ENCODE data around the gene KRT16. TPM values are rescaled to one million over a fixed set of nuclear protein-coding genes. Genes with fewer than 3 reads are reported as not detected.

KRT16 gene
- polyA plus RNA-seq, 1 donor (not counting 4 experiments of a cell fraction or from before 2014, with no cell fraction given) = 1,851 TPM

- Histone ChIP-seq H3K36me3 (ENCODE audit: control insufficient read depth in 2 of 2, extremely low read depth in 1 of 2, insufficient read depth in 2 of 2, low read length in 2 of 2) (no peaks in the 10 kb centered on the region), H3K4me1 (ENCODE audit: control insufficient read depth, extremely low read depth, insufficient read depth, low read length) (peaks cover 47% of the 10 kb centered on the region), H2AFZ (ENCODE audit: control insufficient read depth, low read length) (no peak overlapping the region), H4K20me1 (ENCODE audit: control insufficient read depth, extremely low read depth, insufficient read depth, low read length) (no peaks in the 10 kb centered on the region), H3K9ac (ENCODE audit: control insufficient read depth, extremely low read depth, insufficient read depth, low read length) (no peak overlapping the region), H3K9me1 (ENCODE audit: control insufficient read depth, extremely low read depth, insufficient read depth, low read length) (no peaks in the 10 kb centered on the region), H3K79me2 (ENCODE audit: control insufficient read depth, insufficient read depth, low read length) (no peaks in the 10 kb centered on the region), H3K27ac (ENCODE audit: control insufficient read depth, insufficient read depth, low read length) (no peak overlapping the region), H3K9me3 (ENCODE audit: control insufficient read depth, low read depth, low read length) (no peaks in the 10 kb centered on the region), H3K4me2 (ENCODE audit: control insufficient read depth, extremely low read depth, insufficient read depth, low read depth, low read length) (no peak overlapping the region), H3K27me3 (ENCODE audit: control insufficient read depth, extremely low read depth, insufficient read depth, low read length) (no peaks in the 10 kb centered on the region), H3K4me3 (ENCODE audit: control insufficient read depth in 2 of 3, extremely low read depth in 1 of 3, insufficient read depth in 2 of 3, low read depth in 1 of 3, low read length in 3 of 3) (no peak overlapping the region)
- DNase-seq (ENCODE audit: low read depth, low spot score) = no peak
- dilution Hi-C loops (cut with MboI; ENCODE audit: extremely low pct_ligation_motif_present, low sequenced_read_pairs) = no loop called here
- TF ChIP-seq EZH2 (IDR thresholded peaks at IDR 0.05; ENCODE audit: low read length) (no peak), CTCF (optimal IDR thresholded peaks at IDR 0.05 in 1 of 3, IDR thresholded peaks at IDR 0.05 in 1 of 3, conservative IDR thresholded peaks at IDR 0.05 in 1 of 3; ENCODE audit: extremely low read depth in 1 of 3, insufficient read depth in 2 of 3, low read length in 3 of 3) (no peak)
- FAIRE-seq = no peak
Measured at GRCh38 chr17:41631898-41632285, 19.3 kb upstream of the KRT16 start.

GRCh38 chr17:41631025-41631897, 18.7 kb upstream of the KRT16 start:
- no peak overlapping the region for H2AFZ ChIP-seq (ENCODE audit: control insufficient read depth, low read length)
- H3K4me1 ChIP-seq (ENCODE audit: control insufficient read depth, extremely low read depth, insufficient read depth, low read length) = peaks cover 47% of the 10 kb centered on the region
- TF ChIP-seq EZH2 (IDR thresholded peaks at IDR 0.05; ENCODE audit: low read length) = no peak
- no peak for TF ChIP-seq CTCF (optimal IDR thresholded peaks at IDR 0.05 in 1 of 3, IDR thresholded peaks at IDR 0.05 in 1 of 3, conservative IDR thresholded peaks at IDR 0.05 in 1 of 3; ENCODE audit: extremely low read depth in 1 of 3, insufficient read depth in 2 of 3, low read length in 3 of 3)
- no peaks in the 10 kb centered on the region for H3K27me3 ChIP-seq (ENCODE audit: control insufficient read depth, extremely low read depth, insufficient read depth, low read length)
- no peak overlapping the region for H3K4me3 ChIP-seq (ENCODE audit: control insufficient read depth in 2 of 3, extremely low read depth in 1 of 3, insufficient read depth in 2 of 3, low read depth in 1 of 3, low read length in 3 of 3)
- FAIRE-seq (no peak), DNase-seq (ENCODE audit: low read depth, low spot score) (no peak)
- no peaks in the 10 kb centered on the region for H4K20me1 ChIP-seq (ENCODE audit: control insufficient read depth, extremely low read depth, insufficient read depth, low read length)
- H3K9me3 ChIP-seq (ENCODE audit: control insufficient read depth, low read depth, low read length) = no peaks in the 10 kb centered on the region
- no peak overlapping the region for H3K27ac ChIP-seq (ENCODE audit: control insufficient read depth, insufficient read depth, low read length)
- H3K79me2 ChIP-seq (ENCODE audit: control insufficient read depth, insufficient read depth, low read length) = no peaks in the 10 kb centered on the region
- H3K9me1 ChIP-seq (ENCODE audit: control insufficient read depth, extremely low read depth, insufficient read depth, low read length) = no peaks in the 10 kb centered on the region
- no peaks in the 10 kb centered on the region for H3K36me3 ChIP-seq (ENCODE audit: control insufficient read depth in 2 of 2, extremely low read depth in 1 of 2, insufficient read depth in 2 of 2, low read length in 2 of 2)
- no peak overlapping the region for H3K9ac ChIP-seq (ENCODE audit: control insufficient read depth, extremely low read depth, insufficient read depth, low read length)
- dilution Hi-C loops (cut with MboI; ENCODE audit: extremely low pct_ligation_motif_present, low sequenced_read_pairs) = no loop called here
- H3K4me2 ChIP-seq (ENCODE audit: control insufficient read depth, extremely low read depth, insufficient read depth, low read depth, low read length) = no peak overlapping the region
